Coronary artery (tissue), 2 donors: ENCODE results near the gene POLR3B.

ENCODE experiments used
- DNase-seq: peaks from one replicate; pipeline ENCODE4 v3.0.0-alpha.2; 2017; ENCODE audit warnings: low spot score
- H3K27ac ChIP-seq, 2 donors: fragments of 200-600 bp; sonication (generic); one replicate each; pipeline ENCODE4 v1.5.1; 2016 to 2019
- H3K4me3 ChIP-seq: fragments of 200-600 bp; sonication (generic); 2 replicates; pipeline ENCODE4 v1.5.1; 2016; ENCODE audit warnings: mild to moderate bottlenecking, moderate library complexity
- CTCF ChIP-seq: fragments of 200-600 bp; sonication (generic); IDR thresholded peaks from one replicate; pipeline ENCODE4 v1.5.1; 2019; ENCODE audit warnings: antibody characterized with exemption

The POLR3B gene

GRCh38 chr12:106409878-106410277, 52.3 kb downstream of the POLR3B start:
- no peak for TF ChIP-seq CTCF
- DNase-seq = no peak
- Histone ChIP-seq H3K4me3 (no peak overlapping the region), H3K27ac (no peak overlapping the region)

GRCh38 chr12:106412563-106412962, 55.0 kb downstream of the POLR3B start:
- no peak for DNase-seq
- TF ChIP-seq CTCF = no peak
- no peak overlapping the region for H3K27ac ChIP-seq
- no peak overlapping the region for H3K4me3 ChIP-seq

GRCh38 chr12:106415134-106415533, 57.6 kb downstream of the POLR3B start:
- no peak for TF ChIP-seq CTCF
- Histone ChIP-seq H3K4me3 (no peak overlapping the region), H3K27ac (no peak overlapping the region)
- DNase-seq = no peak

GRCh38 chr12:106416273-106416672, 58.7 kb downstream of the POLR3B start:
- no peak overlapping the region for H3K4me3 ChIP-seq
- DNase-seq = no peak
- no peak overlapping the region for H3K27ac ChIP-seq
- no peak for TF ChIP-seq CTCF

- DNase-seq = no peak
- no peak for TF ChIP-seq CTCF
- H3K27ac ChIP-seq = peak overlapping the region in 1 of 2 donors; percentile 16
Observed at GRCh38 chr12:106417926-106418910, 60.7 kb downstream of the POLR3B start.

GRCh38 chr12:106418970-106419369, 61.4 kb downstream of the POLR3B start:
- H3K27ac ChIP-seq = no peak overlapping the region
- DNase-seq = no peak
- no peak for TF ChIP-seq CTCF
- H3K4me3 ChIP-seq = no peak overlapping the region

More at GRCh38 chr12:106417926-106418910, 60.7 kb downstream of the POLR3B start:
- no peak overlapping the region for H3K4me3 ChIP-seq

- Histone ChIP-seq H3K4me3 (no peak overlapping the region), H3K27ac (no peak overlapping the region)
- DNase-seq = no peak
- no peak for TF ChIP-seq CTCF
Observed at GRCh38 chr12:106423291-106423690, 65.7 kb downstream of the POLR3B start.
